Gastroesophageal sphincter (tissue), 4 donors: ENCODE data around the gene OSTF1. TPM values are rescaled to one million over a fixed set of nuclear protein-coding genes. Genes with fewer than 3 reads are reported as not detected.
A peak's percentile ranks its signal among the peaks of the same experiment; 100 is the strongest.

ENCODE experiments used
- ATAC-seq: fragments of 150-250 bp; one replicate; pipeline ENCODE4 v1.9.1; 2016; ENCODE audit warnings: mild to moderate bottlenecking, moderate library complexity
- H3K27ac ChIP-seq, 4 donors: fragments of 200-600 bp; sonication (generic) in 3 of 4; 1 replicate in 3 of 4; 2 replicates in 1 of 4; pipeline ENCODE4 v1.5.1; 2016 to 2019
- H3K27me3 ChIP-seq: fragments of 200-600 bp; sonication (generic); one replicate; pipeline ENCODE4 v1.5.1; 2019
- H3K36me3 ChIP-seq, 2 donors: fragments of 200-600 bp; sonication (generic); one replicate each; pipeline ENCODE4 v1.5.1; 2019; ENCODE audit warnings: control low read depth in 1 of 2
- H3K4me1 ChIP-seq, 3 donors: fragments of 200-600 bp; sonication (generic); 1 replicate in 2 of 3; 2 replicates in 1 of 3; pipeline ENCODE4 v1.5.1; 2016 to 2019; ENCODE audit warnings: control low read depth in 2 of 3
- H3K4me3 ChIP-seq, 2 donors: fragments of 200-600 bp; sonication (generic); one replicate each; pipeline ENCODE4 v1.5.1; 2019; ENCODE audit warnings: mild to moderate bottlenecking in 1 of 2, moderate library complexity in 1 of 2
- H3K9me3 ChIP-seq, 3 donors: fragments of 200-600 bp; sonication (generic); one replicate each; pipeline ENCODE4 v1.5.1; 2017 to 2019; ENCODE audit warnings: control low read depth in 2 of 3
- EP300 ChIP-seq: sonication (generic); formaldehyde crosslinking; IDR thresholded peaks from one replicate; pipeline ENCODE4 v1.6.1; 2017; ENCODE audit warnings: antibody characterized with exemption, mild to moderate bottlenecking
- POLR2A ChIP-seq, 2 donors: fragments of 450-650 bp; IDR thresholded peaks; one replicate each; pipeline ENCODE4 v1.6.1; 2017; ENCODE audit warnings: antibody characterized with exemption in 2 of 2, mild to moderate bottlenecking in 2 of 2, moderate library complexity in 1 of 2
- POLR2AphosphoS5 ChIP-seq: sonication (generic); formaldehyde crosslinking; IDR thresholded peaks from one replicate; pipeline ENCODE4 v1.6.1; 2017; ENCODE audit warnings: antibody characterized with exemption
- WGBS, 2 donors: methylation state at CpG; one replicate each; pipeline ENCODE4 v1.1.5; 2018; ENCODE audit warnings: low coverage in 1 of 2; 5-methylcytosine and 5-hydroxymethylcytosine counted together
- total RNA-seq, 4 donors: library from RNA; depleted of rRNA; stranded (reverse); fragments of >200 nt; gene quantifications; one replicate each; pipeline ENCODE4 v1.1.0, GENCODE V29; 2016
- TF ChIP-seq, protein P1 (sequence below), 4 experiments: fragments of 200-600 bp in 2 of 4; fragments of 450-650 bp in 2 of 4; sonication (generic) in 1 of 4; IDR thresholded peaks; one replicate each; pipeline ENCODE4 v1.5.1; 2017 to 2019; ENCODE audit warnings: antibody characterized with exemption in 4 of 4, mild to moderate bottlenecking in 2 of 4, moderate library complexity in 2 of 4

Gene OSTF1
- total RNA-seq, 4 donors from 2014 or later, result 9.7 to 37.6 (median 28.5) TPM

DNA sequence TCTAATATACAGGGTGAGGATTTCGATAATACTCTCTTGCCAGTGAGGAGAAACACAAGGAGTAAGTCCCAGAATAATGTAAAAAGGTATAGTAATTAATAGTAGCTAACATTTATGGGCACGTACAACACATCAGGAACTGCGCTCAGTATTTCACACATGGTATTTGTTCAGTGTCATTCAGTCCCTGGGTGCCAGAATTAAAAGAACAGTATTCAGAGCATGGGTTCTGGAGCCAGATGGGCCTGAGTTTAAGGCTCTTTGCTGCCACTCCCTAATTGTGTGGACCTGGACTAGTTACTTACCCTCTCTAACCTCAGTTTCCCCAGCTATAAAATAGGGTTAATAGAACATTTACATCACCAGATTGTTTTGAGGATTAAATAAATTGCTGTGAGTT, 16.3 kb downstream of the OSTF1 start:
- Histone ChIP-seq H3K27me3 (no peaks in the 10 kb centered on the region), H3K27ac (no peak overlapping the region), H3K36me3 (no peaks in the 10 kb centered on the region), H3K4me1 (peaks cover 0 to 44% (median 9%) of the 10 kb centered on the region in 3 donors), H3K4me3 (no peak overlapping the region), H3K9me3 (no peaks in the 10 kb centered on the region)
- TF ChIP-seq EP300 (no peak), POLR2A (IDR thresholded peaks at IDR 0.05) (no peak), POLR2AphosphoS5 (no peak)
- TF ChIP-seq, protein P1, sequence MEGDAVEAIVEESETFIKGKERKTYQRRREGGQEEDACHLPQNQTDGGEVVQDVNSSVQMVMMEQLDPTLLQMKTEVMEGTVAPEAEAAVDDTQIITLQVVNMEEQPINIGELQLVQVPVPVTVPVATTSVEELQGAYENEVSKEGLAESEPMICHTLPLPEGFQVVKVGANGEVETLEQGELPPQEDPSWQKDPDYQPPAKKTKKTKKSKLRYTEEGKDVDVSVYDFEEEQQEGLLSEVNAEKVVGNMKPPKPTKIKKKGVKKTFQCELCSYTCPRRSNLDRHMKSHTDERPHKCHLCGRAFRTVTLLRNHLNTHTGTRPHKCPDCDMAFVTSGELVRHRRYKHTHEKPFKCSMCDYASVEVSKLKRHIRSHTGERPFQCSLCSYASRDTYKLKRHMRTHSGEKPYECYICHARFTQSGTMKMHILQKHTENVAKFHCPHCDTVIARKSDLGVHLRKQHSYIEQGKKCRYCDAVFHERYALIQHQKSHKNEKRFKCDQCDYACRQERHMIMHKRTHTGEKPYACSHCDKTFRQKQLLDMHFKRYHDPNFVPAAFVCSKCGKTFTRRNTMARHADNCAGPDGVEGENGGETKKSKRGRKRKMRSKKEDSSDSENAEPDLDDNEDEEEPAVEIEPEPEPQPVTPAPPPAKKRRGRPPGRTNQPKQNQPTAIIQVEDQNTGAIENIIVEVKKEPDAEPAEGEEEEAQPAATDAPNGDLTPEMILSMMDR (IDR thresholded peaks at IDR 0.05), result no peak
- no peak for ATAC-seq
- 76 to 90% methylated on average over 3 of the region's 3 CpGs for WGBS, 2 donors

DNA sequence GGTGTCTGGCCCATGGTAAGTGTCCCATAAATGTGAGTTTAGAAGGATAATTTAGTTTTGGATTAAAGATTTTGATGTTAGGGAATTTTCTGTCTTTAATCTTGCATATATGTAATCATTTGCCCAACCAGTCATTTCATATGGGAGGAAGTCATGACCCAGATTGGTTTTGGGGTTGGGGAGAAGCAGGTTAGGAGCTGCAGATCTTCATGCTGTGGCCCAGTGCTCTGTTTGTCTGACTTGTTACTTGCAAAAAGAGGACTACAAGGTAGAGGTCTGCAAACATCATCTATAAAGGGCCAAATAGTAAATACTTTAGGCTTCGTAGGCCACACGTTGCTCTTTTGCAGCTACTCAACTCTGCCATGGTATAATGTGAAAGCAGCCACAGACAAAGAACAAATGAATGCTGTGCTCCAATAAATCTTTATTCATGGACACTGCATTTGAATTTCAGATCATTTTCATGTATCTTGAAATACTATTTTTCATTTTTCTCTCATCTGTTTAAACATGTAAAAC, 16.8 kb downstream of the OSTF1 start:
- WGBS, 2 donors, result 82 to 84% methylated on average over 2 of the region's 2 CpGs
- TF ChIP-seq POLR2AphosphoS5, result no peak
- TF ChIP-seq, protein P1 (IDR thresholded peaks at IDR 0.05), result no peak
- TF ChIP-seq POLR2A (IDR thresholded peaks at IDR 0.05), result no peak
- no peak for TF ChIP-seq EP300
- ATAC-seq, result no peak
- H3K36me3 ChIP-seq, result no peaks in the 10 kb centered on the region
- H3K27ac ChIP-seq, result peak overlapping the region in 1 of 4 donors; percentile 46
- H3K4me1 ChIP-seq, result peaks cover 0 to 41% (median 9%) of the 10 kb centered on the region in 3 donors
- H3K27me3 ChIP-seq, result no peaks in the 10 kb centered on the region
- no peak overlapping the region for H3K4me3 ChIP-seq
- H3K9me3 ChIP-seq, result no peaks in the 10 kb centered on the region

DNA sequence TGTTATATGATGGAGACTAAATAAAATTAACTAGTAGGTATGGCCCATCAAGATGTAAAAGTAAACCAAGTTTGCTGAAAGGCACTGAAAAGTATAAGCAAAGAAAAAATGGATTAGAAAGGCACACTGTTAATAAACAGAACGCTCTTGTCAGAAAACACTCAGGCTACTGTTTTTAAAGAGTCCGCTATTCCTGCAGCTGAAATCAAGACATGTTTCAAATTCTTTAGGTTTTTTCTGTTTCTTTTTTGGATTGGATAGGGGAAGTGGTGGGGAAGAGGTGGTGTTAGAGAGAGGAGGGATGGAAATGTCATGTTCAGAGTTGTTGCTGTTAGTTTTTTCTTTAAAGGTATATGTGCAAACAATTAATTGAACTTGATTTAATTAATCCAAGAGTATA, 17.5 kb downstream of the OSTF1 start:
- Histone ChIP-seq H3K36me3 (no peaks in the 10 kb centered on the region), H3K9me3 (no peaks in the 10 kb centered on the region), H3K27ac (peak overlapping the region in 2 of 4 donors; percentile 43 to 46), H3K4me3 (no peak overlapping the region), H3K4me1 (peaks cover 0 to 40% (median 6%) of the 10 kb centered on the region in 3 donors), H3K27me3 (no peaks in the 10 kb centered on the region)
- no peak for ATAC-seq
- 52 to 56% methylated on average over 2 of the region's 2 CpGs for WGBS, 2 donors
- TF ChIP-seq EP300 (no peak), POLR2A (IDR thresholded peaks at IDR 0.05) (no peak), POLR2AphosphoS5 (no peak)
- TF ChIP-seq, protein P1 (IDR thresholded peaks at IDR 0.05), result no peak

DNA sequence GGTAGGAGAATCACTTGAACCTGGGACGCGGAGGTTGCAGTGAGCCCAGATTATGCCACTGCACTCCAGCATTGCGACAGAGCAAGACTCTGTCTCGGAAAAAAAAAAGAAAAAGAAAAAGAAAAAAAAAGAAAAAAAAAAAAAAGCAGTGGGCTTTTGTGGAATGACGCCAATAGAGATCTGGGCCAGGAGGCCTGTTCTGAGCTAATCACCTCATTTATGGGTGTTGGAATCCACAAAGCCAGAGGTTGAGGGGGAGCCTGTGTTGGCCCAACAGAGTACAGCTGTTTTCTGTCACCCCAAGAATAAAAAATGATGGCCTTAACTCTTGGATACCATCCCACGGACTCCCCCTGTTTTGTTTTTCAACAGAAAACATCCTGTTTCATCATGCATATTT, 18.5 kb downstream of the OSTF1 start:
- TF ChIP-seq POLR2A (IDR thresholded peaks at IDR 0.05) (no peak), POLR2AphosphoS5 (peak; percentile 27), EP300 (no peak)
- TF ChIP-seq, protein P1 (IDR thresholded peaks at IDR 0.05), result no peak
- H3K36me3 ChIP-seq, result no peaks in the 10 kb centered on the region
- 28 to 56% methylated on average over 1 to 2 of the region's 6 CpGs for WGBS, 2 donors
- peaks cover 0 to 43% (median 3%) of the 10 kb centered on the region in 3 donors for H3K4me1 ChIP-seq
- H3K9me3 ChIP-seq, result no peaks in the 10 kb centered on the region
- H3K27ac ChIP-seq, result peak overlapping the region in 2 of 4 donors; percentile 43 to 46
- no peak overlapping the region for H3K4me3 ChIP-seq
- no peaks in the 10 kb centered on the region for H3K27me3 ChIP-seq
- ATAC-seq, result peak; percentile 80

DNA sequence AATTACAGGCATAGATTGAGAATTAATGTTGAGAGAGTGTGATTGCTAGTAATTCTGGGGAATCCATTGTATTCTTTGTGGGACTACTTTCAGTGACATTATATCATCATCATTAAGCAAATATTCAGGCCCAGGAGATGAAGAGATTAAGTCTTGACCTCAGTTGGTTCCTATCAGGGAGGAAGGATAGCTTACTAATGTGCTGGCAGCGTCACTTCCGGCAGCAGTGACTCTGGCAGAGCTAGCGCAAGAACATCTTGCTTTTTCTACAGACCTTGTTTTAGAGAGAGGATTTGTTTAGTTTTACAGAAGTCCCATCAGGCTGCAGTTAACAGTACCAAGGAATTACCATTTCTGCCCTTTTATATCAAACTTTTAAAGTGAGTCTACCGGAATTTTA, 20.3 kb downstream of the OSTF1 start:
- no peak for TF ChIP-seq POLR2AphosphoS5
- TF ChIP-seq EP300, result no peak
- TF ChIP-seq, protein P1 (IDR thresholded peaks at IDR 0.05), result no peak
- TF ChIP-seq POLR2A (IDR thresholded peaks at IDR 0.05), result no peak
- H3K27me3 ChIP-seq, result no peaks in the 10 kb centered on the region
- WGBS, 2 donors, result 63 to 78% methylated on average over 3 to 4 of the region's 4 CpGs
- ATAC-seq, result no peak
- no peaks in the 10 kb centered on the region for H3K9me3 ChIP-seq
- peaks cover 0 to 43% (median 3%) of the 10 kb centered on the region in 3 donors for H3K4me1 ChIP-seq
- H3K36me3 ChIP-seq, result no peaks in the 10 kb centered on the region
- no peak overlapping the region for H3K4me3 ChIP-seq
- peak overlapping the region in 2 of 4 donors; percentile 42 to 45 for H3K27ac ChIP-seq
